BJ (cell line): Measurements from ENCODE around the gene PRDM11. TPM values are rescaled to one million over a fixed set of nuclear protein-coding genes. Genes with fewer than 3 reads are reported as not detected.

ENCODE experiments used
- CTCF ChIA-PET: fragments of 350-600 bp; formaldehyde crosslinking; extraction: SDS; loops from one replicate; lab custom pipeline; 2021; ENCODE audit warnings: antibody characterized with exemption, inconsistent platforms; lab: Yijun Ruan, JAX
- POLR2A ChIA-PET: fragments of 300-600 bp; sonication (Branson Sonifier 250); formaldehyde crosslinking; extraction: SDS; loops from one replicate; lab custom pipeline; 2021; ENCODE audit warnings: antibody characterized with exemption; lab: Charles Lee
- DNase-seq: peaks from one replicate; pipeline ENCODE4 v3.0.0-alpha.2; 2011; ENCODE audit warnings: low read depth
- H3K27me3 ChIP-seq: 2 replicates; pipeline ENCODE4 v1.6.0; 2011; ENCODE audit warnings: low read length; ENCODE audit not compliant: control insufficient read depth, insufficient read depth
- H3K36me3 ChIP-seq: 2 replicates; pipeline ENCODE4 v1.5.1; 2011; ENCODE audit warnings: low read length; ENCODE audit not compliant: control insufficient read depth, insufficient read depth
- H3K4me3 ChIP-seq: 2 replicates; pipeline ENCODE4 v1.5.1; 2011; ENCODE audit warnings: low read depth, mild to moderate bottlenecking, control low read depth, low read length
- polyA plus RNA-seq: library from polyadenylated mRNA; depleted of rRNA; stranded (reverse); fragments of >200 nt; gene quantifications from 2 replicates; pipeline ENCODE4 v1.2.3, GENCODE V29; 2011
- TF ChIP-seq, protein P1 (sequence below): IDR thresholded peaks from 2 replicates; pipeline ENCODE4 v1.5.1; 2011; ENCODE audit warnings: low read depth, mild to moderate bottlenecking, control low read depth, inconsistent platforms, low read length, moderate library complexity; ENCODE audit not compliant: insufficient read depth

Gene PRDM11
- polyA plus RNA-seq, 1 experiment, result 5.8 TPM

DNA sequence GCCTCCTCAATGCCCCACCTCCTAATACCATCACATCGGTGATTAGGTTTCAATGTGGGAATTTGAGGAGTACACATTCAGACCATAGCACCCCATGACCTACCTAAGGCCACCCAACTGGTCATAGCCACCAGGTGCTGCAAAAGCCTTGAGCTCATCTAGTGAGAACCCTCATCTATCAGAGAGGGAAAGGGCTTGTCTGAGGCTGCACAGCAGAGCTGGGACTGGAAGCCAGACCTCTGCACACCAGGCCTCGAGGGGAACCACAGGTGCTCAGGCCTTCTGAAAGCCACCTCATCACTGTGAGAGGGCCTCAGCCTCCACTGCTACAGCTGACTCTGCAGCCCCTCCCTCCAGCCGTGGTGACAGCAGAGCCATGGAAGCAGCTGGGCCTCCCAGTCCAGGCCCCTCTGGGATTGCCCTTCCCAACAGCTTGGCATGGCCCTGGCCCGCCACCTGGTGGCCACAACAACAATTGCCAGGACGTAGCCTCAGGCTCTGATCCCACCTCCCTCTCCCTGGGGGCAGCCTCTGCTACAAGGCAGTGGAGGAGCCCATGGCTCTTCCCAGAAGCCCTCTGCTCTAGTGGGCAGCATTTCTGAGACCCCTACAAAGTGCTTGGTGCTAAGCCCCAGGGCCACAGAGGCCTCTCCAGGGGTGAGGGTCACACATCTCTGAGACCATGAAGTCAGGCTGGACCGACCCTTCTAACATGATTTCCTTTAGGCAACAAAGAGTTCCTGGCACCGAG lies 41.0 kb upstream of the PRDM11 start:
- TF ChIP-seq, protein P1, sequence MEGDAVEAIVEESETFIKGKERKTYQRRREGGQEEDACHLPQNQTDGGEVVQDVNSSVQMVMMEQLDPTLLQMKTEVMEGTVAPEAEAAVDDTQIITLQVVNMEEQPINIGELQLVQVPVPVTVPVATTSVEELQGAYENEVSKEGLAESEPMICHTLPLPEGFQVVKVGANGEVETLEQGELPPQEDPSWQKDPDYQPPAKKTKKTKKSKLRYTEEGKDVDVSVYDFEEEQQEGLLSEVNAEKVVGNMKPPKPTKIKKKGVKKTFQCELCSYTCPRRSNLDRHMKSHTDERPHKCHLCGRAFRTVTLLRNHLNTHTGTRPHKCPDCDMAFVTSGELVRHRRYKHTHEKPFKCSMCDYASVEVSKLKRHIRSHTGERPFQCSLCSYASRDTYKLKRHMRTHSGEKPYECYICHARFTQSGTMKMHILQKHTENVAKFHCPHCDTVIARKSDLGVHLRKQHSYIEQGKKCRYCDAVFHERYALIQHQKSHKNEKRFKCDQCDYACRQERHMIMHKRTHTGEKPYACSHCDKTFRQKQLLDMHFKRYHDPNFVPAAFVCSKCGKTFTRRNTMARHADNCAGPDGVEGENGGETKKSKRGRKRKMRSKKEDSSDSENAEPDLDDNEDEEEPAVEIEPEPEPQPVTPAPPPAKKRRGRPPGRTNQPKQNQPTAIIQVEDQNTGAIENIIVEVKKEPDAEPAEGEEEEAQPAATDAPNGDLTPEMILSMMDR, result peak; percentile 98
- ChIA-PET POLR2A (interaction anchor here (0.8 kb wide), 1 partner anchor 169 kb away, joined by 3 read pairs; no protein-coding TSS in a partner anchor), CTCF (interaction anchor here (0.7 to 24.1 kb wide), 38 partner anchors 10 to 541 kb away, joined by 3 to 1245 read pairs (median 4); partner anchors contain the start of genes SYT13 and TP53I11)
- DNase-seq, result no peak
- H3K27me3 ChIP-seq, result peaks cover 7% of the 10 kb centered on the region
- H3K4me3 ChIP-seq, result no peak overlapping the region
- no peaks in the 10 kb centered on the region for H3K36me3 ChIP-seq

DNA sequence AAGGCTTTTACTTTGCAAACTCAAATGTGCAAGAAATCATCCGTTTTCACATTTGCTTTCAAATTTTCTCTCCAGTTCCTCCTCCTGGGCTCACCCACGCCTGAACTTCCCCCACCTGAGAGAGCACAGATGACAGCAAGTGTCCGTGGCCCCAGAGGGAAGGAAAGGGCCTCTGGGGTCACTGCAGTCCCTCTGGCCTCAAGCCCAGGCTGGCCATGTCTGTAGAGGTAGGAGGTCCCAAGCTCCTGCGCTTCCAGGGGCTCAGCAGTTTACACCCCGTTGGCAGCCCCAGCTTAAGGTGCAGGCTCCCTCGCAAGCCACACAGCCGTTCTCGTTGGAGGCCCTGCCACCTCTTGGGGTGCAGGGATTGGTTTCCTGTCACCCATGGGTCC lies 40.5 kb upstream of the PRDM11 start:
- POLR2A ChIA-PET, result interaction anchor here (0.8 kb wide), 1 partner anchor 170 kb away, joined by 3 read pairs; no protein-coding TSS in a partner anchor
- peaks cover 6% of the 10 kb centered on the region for H3K27me3 ChIP-seq
- DNase-seq, result no peak
- CTCF ChIA-PET, result interaction anchor here (0.7 to 24.1 kb wide), 20 partner anchors 9 to 233 kb away, joined by 3 to 1245 read pairs (median 4); partner anchors contain the start of genes SYT13 and TP53I11
- H3K4me3 ChIP-seq, result no peak overlapping the region
- H3K36me3 ChIP-seq, result no peaks in the 10 kb centered on the region
- TF ChIP-seq, protein P1, result no peak

DNA sequence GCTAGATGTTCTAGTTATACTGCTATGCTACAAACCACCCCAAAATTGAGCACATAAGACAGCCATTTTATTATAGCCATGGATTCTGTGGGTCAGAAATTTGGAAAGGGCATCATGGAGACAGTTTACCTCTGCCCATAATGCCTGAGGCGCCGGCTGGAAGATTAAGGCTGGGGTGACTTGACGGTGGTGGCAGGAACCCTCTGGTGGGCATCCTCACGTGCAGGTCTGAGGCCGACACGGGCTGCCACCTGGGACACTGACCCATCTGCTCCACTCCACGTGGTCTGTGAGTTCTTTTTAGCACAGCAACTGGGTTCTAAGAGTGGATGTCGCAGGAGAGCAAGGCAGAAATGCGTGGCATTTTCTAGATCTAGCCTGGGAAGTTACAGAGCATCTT lies 40.0 kb upstream of the PRDM11 start:
- no peaks in the 10 kb centered on the region for H3K36me3 ChIP-seq
- no peak overlapping the region for H3K4me3 ChIP-seq
- POLR2A ChIA-PET, result interaction anchor here (0.5 kb wide), 1 partner anchor 178 kb away, joined by 3 read pairs; no protein-coding TSS in a partner anchor
- DNase-seq, result no peak
- TF ChIP-seq, protein P1, result no peak
- H3K27me3 ChIP-seq, result peaks cover 6% of the 10 kb centered on the region
- CTCF ChIA-PET, result interaction anchor here (0.7 to 24.1 kb wide), 10 partner anchors 9 to 225 kb away, joined by 3 to 1245 read pairs (median 26); partner anchors contain the start of gene SYT13

DNA sequence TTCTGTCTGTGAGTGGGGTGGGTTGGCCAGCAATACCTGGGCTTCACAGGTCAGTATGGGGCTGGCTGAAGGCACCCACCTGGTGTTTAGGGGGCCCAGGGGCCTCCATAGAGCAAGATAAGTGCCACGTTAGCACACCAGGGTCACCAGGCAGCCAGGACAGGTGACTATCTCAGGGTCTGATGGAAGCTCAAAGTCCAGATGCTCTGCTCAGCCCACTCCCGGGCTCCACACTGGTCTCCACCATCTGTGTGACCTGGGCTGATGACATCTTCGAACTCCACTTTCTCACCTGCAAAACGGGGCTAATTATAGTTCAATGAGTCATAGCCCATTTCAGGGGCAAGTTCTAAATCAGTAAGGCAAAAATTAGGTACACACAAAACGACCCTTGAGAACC lies 39.4 kb upstream of the PRDM11 start:
- POLR2A ChIA-PET, result interaction anchor here (0.5 kb wide), 1 partner anchor 178 kb away, joined by 3 read pairs; no protein-coding TSS in a partner anchor
- TF ChIP-seq, protein P1, result no peak
- Histone ChIP-seq H3K4me3 (no peak overlapping the region), H3K36me3 (no peaks in the 10 kb centered on the region), H3K27me3 (peaks cover 6% of the 10 kb centered on the region)
- DNase-seq, result no peak
- CTCF ChIA-PET, result interaction anchor here (0.6 to 24.1 kb wide), 7 partner anchors 8 to 234 kb away, joined by 3 to 1245 read pairs (median 64); partner anchors contain the start of gene SYT13
